ENCODE results near the gene HOXA3. TPM values are rescaled to one million over a fixed set of nuclear protein-coding genes. Genes with fewer than 3 reads are reported as not detected.

The HOXA3 gene
- total RNA-seq, 2 donors from 2014 or later, result not detected

- Histone ChIP-seq H3K27me3 (ENCODE audit: control insufficient read depth, insufficient read depth, low read length, poor library complexity, severe bottlenecking) (peaks cover 100% of the 10 kb centered on the region), H3K4me1 (ENCODE audit: control insufficient read depth, insufficient read depth, low read length) (peaks cover 6% of the 10 kb centered on the region), H3K27ac (ENCODE audit: low read depth, low read length) (no peak overlapping the region), H3K4me3 (ENCODE audit: low read length) (no peak overlapping the region), H3K9ac (ENCODE audit: extremely low read depth, low read length, poor library complexity, severe bottlenecking) (no peak overlapping the region), H3K9me3 (ENCODE audit: control insufficient read depth, low read length) (peaks cover 5% of the 10 kb centered on the region), H3K36me3 (ENCODE audit: control insufficient read depth, insufficient read depth, low read length) (no peaks in the 10 kb centered on the region)
- TF ChIP-seq CTCF (conservative IDR thresholded peaks at IDR 0.05), result no peak
- H3K27me3 Mint-ChIP-seq (ENCODE audit: insufficient read depth), result peaks cover 100% of the 10 kb centered on the region
- H3K27ac Mint-ChIP-seq, result no peak overlapping the region
- H3K9me3 Mint-ChIP-seq, result peaks cover 4% of the 10 kb centered on the region
- H3K36me3 Mint-ChIP-seq (ENCODE audit: low read depth), result no peaks in the 10 kb centered on the region
- peaks cover 15% of the 10 kb centered on the region for H3K4me1 Mint-ChIP-seq
- DNase-seq, result peak; percentile 41
- H3K4me3 Mint-ChIP-seq, result no peak overlapping the region
- WGBS, 2 experiments (ENCODE audit: insufficient coverage in 1 of 2, insufficient read length in 1 of 2), result 47 to 66% methylated on average over 7 to 12 of the region's 12 CpGs
These were observed 28.3 kb upstream of the HOXA3 start for GRCh38 chr7:27180431-27181420.

- TF ChIP-seq CTCF (conservative IDR thresholded peaks at IDR 0.05), result peak; percentile 96
- no peaks in the 10 kb centered on the region for H3K36me3 ChIP-seq (ENCODE audit: control insufficient read depth, insufficient read depth, low read length)
- WGBS, 2 experiments (ENCODE audit: insufficient coverage in 1 of 2, insufficient read length in 1 of 2), result 5% methylated on average over 23 to 56 of the region's 56 CpGs
- H3K4me3 ChIP-seq (ENCODE audit: low read length), result peak overlapping the region; percentile 50
- Mint-ChIP-seq H3K4me1 (peaks cover 12% of the 10 kb centered on the region), H3K27me3 (ENCODE audit: insufficient read depth) (peaks cover 100% of the 10 kb centered on the region), H3K9me3 (peaks cover 6% of the 10 kb centered on the region), H3K4me3 (peak overlapping the region; percentile 15), H3K36me3 (ENCODE audit: low read depth) (no peaks in the 10 kb centered on the region), H3K27ac (no peak overlapping the region)
- H3K4me1 ChIP-seq (ENCODE audit: control insufficient read depth, insufficient read depth, low read length), result peaks cover 6% of the 10 kb centered on the region
- peak; percentile 93 for DNase-seq
- H3K27ac ChIP-seq (ENCODE audit: low read depth, low read length), result peak overlapping the region; percentile 19
- peaks cover 11% of the 10 kb centered on the region for H3K9me3 ChIP-seq (ENCODE audit: control insufficient read depth, low read length)
- H3K9ac ChIP-seq (ENCODE audit: extremely low read depth, low read length, poor library complexity, severe bottlenecking), result no peak overlapping the region
- peaks cover 100% of the 10 kb centered on the region for H3K27me3 ChIP-seq (ENCODE audit: control insufficient read depth, insufficient read depth, low read length, poor library complexity, severe bottlenecking)
These were observed 27.4 kb upstream of the HOXA3 start for GRCh38 chr7:27179503-27180430.

- Histone ChIP-seq H3K4me1 (ENCODE audit: control insufficient read depth, insufficient read depth, low read length) (peaks cover 6% of the 10 kb centered on the region), H3K4me3 (ENCODE audit: low read length) (no peak overlapping the region), H3K36me3 (ENCODE audit: control insufficient read depth, insufficient read depth, low read length) (no peaks in the 10 kb centered on the region), H3K27me3 (ENCODE audit: control insufficient read depth, insufficient read depth, low read length, poor library complexity, severe bottlenecking) (peaks cover 100% of the 10 kb centered on the region), H3K27ac (ENCODE audit: low read depth, low read length) (peak overlapping the region; percentile 19), H3K9ac (ENCODE audit: extremely low read depth, low read length, poor library complexity, severe bottlenecking) (no peak overlapping the region), H3K9me3 (ENCODE audit: control insufficient read depth, low read length) (peaks cover 11% of the 10 kb centered on the region)
- WGBS, 2 experiments (ENCODE audit: insufficient coverage in 1 of 2, insufficient read length in 1 of 2), result 6 to 11% methylated on average over 14 of the region's 14 CpGs
- peaks cover 6% of the 10 kb centered on the region for H3K9me3 Mint-ChIP-seq
- peak; percentile 48 for DNase-seq
- H3K4me3 Mint-ChIP-seq, result peak overlapping the region; percentile 15
- H3K27me3 Mint-ChIP-seq (ENCODE audit: insufficient read depth), result peaks cover 100% of the 10 kb centered on the region
- no peaks in the 10 kb centered on the region for H3K36me3 Mint-ChIP-seq (ENCODE audit: low read depth)
- H3K4me1 Mint-ChIP-seq, result peaks cover 12% of the 10 kb centered on the region
- no peak for TF ChIP-seq CTCF (conservative IDR thresholded peaks at IDR 0.05)
- H3K27ac Mint-ChIP-seq, result no peak overlapping the region
These were observed 26.6 kb upstream of the HOXA3 start for GRCh38 chr7:27179030-27179429.
